ENCODE results near the gene VPS54.
"Not testable (repeated sequence)": the region's sequence is repeated elsewhere in the genome, so short reads cannot be mapped to it uniquely, and the experiment has no call there.

Gene VPS54

GRCh38 chr2:64024259-64024949 is 5.2 kb upstream of the VPS54 start:
- in situ Hi-C loops (cut with HindIII; ENCODE audit: low sequenced_read_pairs): no loop called here

DNA sequence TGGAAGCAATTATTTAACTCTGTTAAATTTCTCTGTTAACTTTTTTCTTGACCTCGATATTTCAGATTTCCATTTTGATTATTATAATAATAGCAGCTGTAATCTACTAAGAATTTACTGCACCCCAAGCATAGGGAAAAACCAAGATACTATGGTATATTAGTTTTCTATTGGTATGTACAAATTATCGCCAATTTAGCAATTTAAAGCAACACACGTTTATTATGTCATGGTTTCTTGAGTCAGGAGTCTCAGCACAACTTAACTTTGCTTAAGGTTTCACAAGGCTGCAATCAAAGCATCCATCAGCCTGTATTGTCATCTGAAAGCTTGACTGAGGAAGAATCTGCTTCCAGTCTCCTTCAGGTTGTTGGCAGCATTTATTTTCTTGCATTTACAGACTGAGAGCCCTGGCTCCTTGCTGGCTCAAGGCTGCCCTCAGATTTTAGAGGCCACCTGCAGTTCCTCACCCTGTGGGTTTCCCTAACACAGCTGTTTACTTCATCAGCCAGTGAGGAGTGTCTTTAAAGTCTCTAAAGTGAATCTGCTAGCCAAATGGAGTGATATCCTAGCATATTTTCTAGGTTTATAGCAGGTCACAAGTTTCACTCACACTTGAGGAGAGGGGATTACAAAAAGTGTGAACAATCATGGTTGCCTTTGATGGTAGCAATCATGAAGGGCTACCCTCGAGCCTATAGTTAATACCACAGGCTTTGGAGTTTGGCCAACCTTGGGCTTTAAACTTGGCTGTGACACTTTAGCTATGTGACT is 4.4 kb upstream of the VPS54 start:
- in situ Hi-C loops (cut with HindIII; ENCODE audit: low sequenced_read_pairs): no loop called here

GRCh38 chr2:64021578-64021977 is 2.4 kb upstream of the VPS54 start:
- in situ Hi-C loops (cut with HindIII; ENCODE audit: low sequenced_read_pairs): no loop called here

DNA sequence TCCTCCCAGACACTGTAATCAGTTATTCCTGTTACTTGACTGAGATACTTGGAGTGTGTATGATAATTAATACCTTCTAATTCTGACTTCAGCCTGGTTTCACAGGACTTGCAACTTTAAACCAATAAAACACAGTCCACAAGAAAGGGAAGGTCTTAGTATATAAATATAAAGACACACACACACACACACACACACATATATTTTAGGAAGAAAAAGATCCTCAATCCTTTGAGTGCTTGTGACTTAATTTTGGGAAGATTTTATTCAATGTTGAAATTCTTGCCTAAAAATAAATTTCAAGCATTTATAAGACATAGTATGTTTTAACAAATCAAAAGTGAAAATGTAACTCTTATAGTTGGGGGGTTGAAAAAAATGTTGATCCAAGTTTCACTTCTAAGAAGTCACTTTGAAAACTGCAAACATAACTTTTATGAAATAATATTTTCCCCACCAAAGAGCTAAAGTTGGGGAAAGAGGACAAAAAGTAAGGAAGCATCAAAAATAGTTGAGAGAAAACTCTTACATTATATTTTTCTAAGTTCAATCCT is 824 bp upstream of the VPS54 start:
- in situ Hi-C loops (cut with HindIII; ENCODE audit: low sequenced_read_pairs): no loop called here

- in situ Hi-C loops (cut with HindIII; ENCODE audit: low sequenced_read_pairs): no loop called here
Measured at GRCh38 chr2:64018701-64019082, 536 bp downstream of the VPS54 start.

DNA sequence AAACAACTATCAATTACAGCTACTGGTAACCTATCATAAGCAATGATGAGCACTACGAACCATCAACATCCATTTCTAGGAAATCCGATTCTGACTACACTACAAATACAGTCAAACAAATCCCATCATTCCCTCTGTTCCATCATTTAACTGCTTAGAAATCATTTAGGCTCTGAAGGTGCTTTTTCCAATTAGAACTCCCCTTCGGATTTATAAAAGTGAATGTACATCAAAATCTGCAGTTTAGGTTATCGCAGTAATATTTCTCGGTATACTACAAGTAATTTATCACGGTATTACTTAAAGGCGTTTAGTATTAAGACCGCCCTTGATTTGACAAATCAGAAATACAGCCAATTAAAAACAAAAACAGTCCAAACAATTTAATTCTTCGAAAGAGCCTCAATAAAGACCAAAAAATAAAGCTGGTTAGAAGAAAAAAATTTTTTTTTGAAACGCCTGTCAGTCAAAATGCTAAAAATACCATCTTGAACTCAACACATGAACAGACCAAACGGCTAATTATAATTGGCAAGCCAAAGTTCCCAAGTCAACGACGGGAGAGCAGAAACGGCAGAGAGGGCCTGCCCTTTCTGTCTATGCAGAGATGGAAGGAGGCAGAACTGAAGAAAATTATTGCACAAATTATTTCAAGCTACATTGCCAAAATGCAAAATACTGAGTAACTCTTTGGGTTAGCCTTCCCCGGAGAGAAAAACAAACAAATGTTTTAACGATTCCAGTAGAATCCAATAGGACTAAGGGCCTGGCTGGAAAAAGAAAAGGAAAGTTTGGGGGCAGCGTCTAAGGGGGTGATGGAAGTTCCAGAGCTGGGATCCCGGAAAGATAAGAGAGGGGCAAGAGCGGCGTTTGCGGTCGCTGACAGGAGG is 1.2 kb downstream of the VPS54 start:
- in situ Hi-C loops (cut with HindIII; ENCODE audit: low sequenced_read_pairs): no loop called here

DNA sequence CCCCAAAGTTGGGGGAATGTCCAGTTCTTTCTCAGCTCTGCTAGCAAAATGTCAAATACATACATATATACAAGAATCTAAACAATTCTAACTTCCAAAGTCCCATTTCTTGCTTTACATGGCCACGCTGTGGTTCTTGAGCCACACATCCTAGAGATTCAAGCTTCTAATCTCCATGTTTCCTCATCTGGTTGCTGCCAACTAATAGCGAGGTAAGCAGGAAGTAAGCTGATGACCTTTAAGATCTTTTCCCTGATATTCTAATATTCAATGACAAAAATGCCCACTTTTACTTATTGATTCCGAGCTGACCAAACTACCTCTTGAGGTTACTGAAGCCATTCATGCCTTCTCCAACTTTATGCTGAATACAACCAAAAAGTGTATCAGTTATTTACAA is 3.3 kb downstream of the VPS54 start:
- in situ Hi-C loops (cut with HindIII; ENCODE audit: low sequenced_read_pairs): no loop called here

DNA sequence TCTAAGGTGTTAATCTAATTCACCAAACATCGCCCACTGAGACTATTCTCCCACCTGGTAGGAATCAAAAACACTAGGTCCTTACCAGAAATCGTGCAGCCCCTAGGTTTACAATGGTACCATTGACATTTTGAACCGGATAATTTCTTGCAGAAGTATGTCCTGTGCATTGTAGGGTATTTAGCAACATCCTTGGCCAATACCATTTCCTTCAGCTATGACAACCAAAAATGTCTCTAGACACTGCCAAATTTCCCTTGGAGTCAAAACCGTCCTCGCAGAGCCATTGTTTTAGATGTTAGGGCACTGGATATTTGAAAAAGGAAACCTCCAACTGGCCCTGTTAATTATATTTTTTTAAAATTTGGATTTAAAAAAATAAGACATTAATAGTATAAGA is 3.8 kb downstream of the VPS54 start:
- in situ Hi-C loops (cut with HindIII; ENCODE audit: low sequenced_read_pairs): no loop called here

GRCh38 chr2:64014628-64015027 is 4.6 kb downstream of the VPS54 start:
- in situ Hi-C loops (cut with HindIII; ENCODE audit: low sequenced_read_pairs): no loop called here

DNA sequence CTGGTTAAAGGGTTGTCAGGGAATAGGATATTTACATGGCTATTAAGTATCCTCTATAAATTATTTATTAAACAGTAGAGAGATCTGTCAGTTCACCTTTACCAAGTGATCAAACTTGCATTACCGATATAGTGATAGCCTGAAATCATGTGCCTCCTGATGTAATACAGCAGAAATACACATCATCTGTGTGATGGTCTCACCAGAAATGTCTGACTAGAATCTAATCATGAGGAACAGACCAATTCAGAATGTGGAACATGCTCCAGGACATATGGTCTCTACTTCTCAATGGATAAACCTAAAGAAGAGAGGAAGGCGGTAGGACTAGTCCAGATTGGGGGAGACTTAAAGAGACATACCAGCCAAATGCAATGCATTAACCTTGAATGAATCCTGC is 6.2 kb downstream of the VPS54 start:
- in situ Hi-C loops (cut with HindIII; ENCODE audit: low sequenced_read_pairs): no loop called here

DNA sequence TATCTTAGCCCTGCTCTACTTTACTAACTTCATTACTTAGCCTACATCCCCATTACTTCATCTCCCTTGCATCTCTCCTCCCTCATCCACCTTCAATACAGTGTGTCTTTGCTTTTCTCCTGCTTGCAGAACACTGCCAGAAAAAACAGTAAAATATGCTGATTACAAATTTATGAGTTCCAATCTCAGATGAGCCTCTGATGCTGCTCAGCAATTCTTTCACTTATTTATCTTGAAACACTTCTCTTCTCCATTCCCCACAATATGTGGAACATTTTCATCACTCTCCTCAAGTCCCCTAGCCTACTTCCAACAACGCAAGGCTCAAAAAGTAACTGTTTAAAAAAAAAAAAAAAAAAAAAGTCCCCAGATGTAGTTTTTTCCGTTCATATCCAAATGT is 7.1 kb downstream of the VPS54 start:
- in situ Hi-C loops (cut with HindIII; ENCODE audit: low sequenced_read_pairs): no loop called here

DNA sequence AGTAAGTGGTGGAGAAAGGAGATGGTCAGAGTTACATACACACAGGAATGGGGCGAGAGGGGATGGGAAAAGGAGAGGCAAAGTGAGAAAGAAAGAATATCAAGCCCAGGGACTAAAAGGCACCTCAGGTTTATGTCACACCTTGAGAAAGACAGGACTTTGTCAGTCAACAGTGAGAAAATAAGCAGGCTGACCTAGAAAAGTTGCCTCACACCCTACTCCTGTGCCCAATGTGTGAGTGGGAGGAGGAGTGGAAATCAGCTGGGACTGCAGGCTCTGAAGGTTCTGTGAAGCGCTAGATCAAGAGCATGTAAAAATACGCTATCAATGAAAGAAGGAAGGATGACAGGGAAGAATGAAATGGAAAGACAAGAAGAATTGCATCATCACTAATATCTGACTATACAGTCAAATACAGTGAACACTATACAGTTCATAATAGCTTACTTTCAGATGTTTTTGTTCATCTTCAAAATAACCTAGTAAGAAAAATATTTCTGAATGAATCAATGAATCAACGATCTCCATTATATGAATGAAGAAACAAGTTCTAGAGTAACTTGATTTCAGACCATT is 10.7 kb downstream of the VPS54 start:
- in situ Hi-C loops (cut with HindIII; ENCODE audit: low sequenced_read_pairs): no loop called here

DNA sequence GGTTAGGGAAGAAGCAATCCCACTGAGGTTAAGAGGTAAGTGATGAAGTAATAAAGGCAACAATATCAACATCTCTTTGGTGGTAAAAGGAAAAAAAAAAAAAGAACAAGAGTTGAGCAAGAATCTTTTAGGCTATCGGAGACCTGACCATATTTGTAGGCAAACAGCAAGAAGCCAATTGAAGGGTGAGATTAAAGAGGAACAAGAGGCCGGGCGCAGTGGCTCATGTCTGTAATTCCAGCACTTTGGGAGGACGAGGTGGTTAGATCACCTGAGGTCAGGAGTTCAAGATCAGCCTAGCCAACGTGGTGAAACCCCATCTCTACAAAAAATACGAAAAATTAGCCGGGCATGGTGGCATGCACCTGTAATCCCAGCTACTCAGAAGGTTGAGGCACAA is 11.3 kb downstream of the VPS54 start:
- in situ Hi-C loops (cut with HindIII; ENCODE audit: low sequenced_read_pairs): no loop called here

- in situ Hi-C loops (cut with HindIII; ENCODE audit: low sequenced_read_pairs): no loop called here
Measured at GRCh38 chr2:64005707-64006356, 13.4 kb downstream of the VPS54 start.

- in situ Hi-C loops (cut with HindIII; ENCODE audit: low sequenced_read_pairs): no loop called here
Measured at GRCh38 chr2:64003239-64003638, 16.0 kb downstream of the VPS54 start.

GRCh38 chr2:64001382-64002101 is 17.7 kb downstream of the VPS54 start:
- in situ Hi-C loops (cut with HindIII; ENCODE audit: low sequenced_read_pairs): no loop called here

DNA sequence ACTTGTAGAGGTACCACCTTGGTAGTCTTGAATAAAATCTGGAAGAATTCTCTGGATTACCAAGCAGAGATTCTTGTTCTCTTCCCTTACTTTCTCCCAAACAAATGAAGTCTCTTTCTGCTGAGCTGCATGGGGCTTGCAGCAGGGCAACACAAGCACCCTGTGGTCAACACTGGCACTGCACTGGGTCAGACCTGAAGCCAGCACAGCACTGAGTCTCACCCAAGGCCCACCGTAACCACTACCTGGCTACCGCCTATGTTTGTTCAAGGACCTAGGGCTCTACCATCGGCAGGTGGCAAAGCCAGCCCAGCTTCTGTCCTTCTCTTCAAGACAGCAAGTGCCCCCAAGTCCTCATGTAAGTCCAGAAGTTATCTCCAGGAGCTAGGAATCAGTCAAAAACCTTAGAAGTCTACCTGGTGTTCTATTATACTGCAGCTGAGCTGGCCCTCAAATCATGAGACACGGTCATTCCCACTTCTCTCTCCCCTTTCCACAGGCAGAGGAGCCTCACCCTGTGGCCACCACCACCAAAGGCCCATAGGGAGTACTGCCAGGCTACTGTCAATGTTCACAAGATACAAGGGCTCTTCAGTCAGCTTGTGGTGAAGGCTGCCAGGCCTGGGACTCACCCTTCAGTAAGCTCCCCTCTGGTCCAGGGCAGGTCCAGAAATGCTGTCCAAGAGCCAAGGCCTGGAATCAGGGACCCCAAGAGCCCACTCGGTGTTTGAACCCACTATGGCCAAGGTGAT is 18.4 kb downstream of the VPS54 start:
- in situ Hi-C loops (cut with HindIII; ENCODE audit: low sequenced_read_pairs): no loop called here

GRCh38 chr2:63999049-63999448 is 20.2 kb downstream of the VPS54 start:
- in situ Hi-C loops (cut with HindIII; ENCODE audit: low sequenced_read_pairs): no loop called here

DNA sequence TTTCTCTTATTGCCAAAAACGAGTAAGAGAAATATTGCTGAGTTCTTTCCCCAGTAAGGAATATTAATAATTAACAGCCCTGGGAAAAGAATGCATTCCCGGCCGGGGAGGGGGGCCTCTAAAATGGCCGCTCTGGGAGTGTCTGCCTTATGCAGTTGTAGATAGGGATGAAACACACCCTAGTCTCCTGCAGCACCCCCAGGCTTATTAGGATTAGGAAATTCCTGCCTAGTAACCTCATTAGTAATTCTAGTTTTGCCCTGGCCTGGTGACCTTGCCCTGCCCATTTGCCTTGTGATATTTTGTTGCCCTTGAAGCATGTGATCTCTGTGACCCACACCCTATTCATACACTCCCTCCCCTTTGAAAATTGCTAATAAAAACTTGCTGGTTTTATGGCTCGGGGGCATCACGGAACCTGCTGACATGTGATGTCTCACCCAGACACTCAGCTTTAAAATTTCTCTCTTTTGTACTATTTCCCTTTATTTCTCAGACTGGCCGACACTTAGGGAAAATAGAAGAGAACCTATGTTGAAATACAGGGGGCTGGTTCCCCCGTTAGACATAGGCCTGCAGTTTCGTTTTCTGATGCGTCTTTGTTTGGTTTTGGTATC is 22.5 kb downstream of the VPS54 start:
- in situ Hi-C loops (cut with HindIII; ENCODE audit: low sequenced_read_pairs): not testable (repeated sequence)

All from DLD1 (cell line).